Measurements from ENCODE around the gene WFDC13. TPM values are rescaled to one million over a fixed set of nuclear protein-coding genes. Genes with fewer than 3 reads are reported as not detected.

The WFDC13 gene
- polyA plus RNA-seq, 3 donors: not detected

GRCh38 chr20:45758096-45758495, 56.3 kb downstream of the WFDC13 start:
- Histone ChIP-seq H3K36me3 (replicated peaks in 1 of 2; ENCODE audit: control insufficient read depth in 1 of 2, insufficient read depth in 2 of 2, low read length in 2 of 2) (no peaks in the 10 kb centered on the region), H3K4me3 (replicated peaks in 1 of 3; ENCODE audit: low read depth in 2 of 3, low read length in 3 of 3) (no peak overlapping the region), H2AFZ (ENCODE audit: insufficient read depth, low read depth, low read length, poor library complexity, severe bottlenecking) (no peak overlapping the region), H3K4me2 (replicated peaks; ENCODE audit: extremely low read depth, low read length, poor library complexity, severe bottlenecking) (no peak overlapping the region), H3K4me1 (ENCODE audit: control insufficient read depth in 1 of 2, insufficient read depth in 2 of 2, low read length in 2 of 2) (no peaks in the 10 kb centered on the region), H3K9ac (ENCODE audit: insufficient read depth, low read length, poor library complexity, severe bottlenecking) (no peak overlapping the region), H3K79me2 (ENCODE audit: insufficient read depth, low read length) (no peaks in the 10 kb centered on the region), H3K9me3 (replicated peaks in 1 of 2; ENCODE audit: control insufficient read depth in 1 of 2, insufficient read depth in 1 of 2, low read length in 2 of 2) (peaks cover 0 to 3% of the 10 kb centered on the region in 2 donors), H4K20me1 (ENCODE audit: insufficient read depth, low read length) (no peaks in the 10 kb centered on the region), H3K27me3 (ENCODE audit: control insufficient read depth in 2 of 2, insufficient read depth in 2 of 2, low read length in 2 of 2) (no peaks in the 10 kb centered on the region), H3K27ac (ENCODE audit: low read depth in 1 of 2, low read length in 2 of 2) (no peak overlapping the region)
- intact Hi-C loops (cut with micrococcal nuclease): no loop called here
- Mint-ChIP-seq H3K4me3 (no peak overlapping the region), H3K27ac (no peak overlapping the region), H3K36me3 (no peaks in the 10 kb centered on the region), H3K4me1 (no peaks in the 10 kb centered on the region), H3K27me3 (ENCODE audit: low read depth in 3 of 3) (peaks cover 3 to 16% (median 5%) of the 10 kb centered on the region in 3 donors), H3K9me3 (peaks cover 0 to 6% (median 4%) of the 10 kb centered on the region in 7 donors)
- TF ChIP-seq CTCF (IDR thresholded peaks at IDR 0.05): no peak
- no peak for DNase-seq
- WGBS (ENCODE audit: insufficient coverage): 95% methylated on average over 4 of the region's 4 CpGs

Small RNA genes lying within 50 kb of the gene (small RNA-seq; reads per million reads assigned to genes)
- gene MIR3617 (ENCODE audit: insufficient read length, low read depth) (not detected), gene SPINT5P (ENCODE audit: insufficient read length, low read depth) (not detected)

Other genes starting within 250 kb of the WFDC13 start
- not detected for gene WFDC2, start 232.3 kb upstream of the WFDC13 start, polyA plus RNA-seq
- gene SPINT3, start 186.4 kb upstream of the WFDC13 start, polyA plus RNA-seq: not detected
- gene WFDC6, start 162.6 kb upstream of the WFDC13 start, polyA plus RNA-seq: not detected
- gene EPPIN, start 154.6 kb upstream of the WFDC13 start, polyA plus RNA-seq: not detected
- not detected for gene WFDC8, start 122.8 kb upstream of the WFDC13 start, polyA plus RNA-seq
- not detected for gene WFDC10A, start 72.3 kb upstream of the WFDC13 start, polyA plus RNA-seq
- gene WFDC9, start 70.8 kb upstream of the WFDC13 start, polyA plus RNA-seq: not detected
- not detected for gene WFDC11, start 31.8 kb upstream of the WFDC13 start, polyA plus RNA-seq
- not detected for gene WFDC10B, start 3.0 kb downstream of the WFDC13 start, polyA plus RNA-seq
- gene SPINT4, start 20.3 kb downstream of the WFDC13 start, polyA plus RNA-seq: not detected
- gene WFDC3, start 89.8 kb downstream of the WFDC13 start, polyA plus RNA-seq: under 1 TPM in 2 of 3 donors, not detected in 1; 0.12 to 0.73 TPM
- gene DNTTIP1, start 89.9 kb downstream of the WFDC13 start, polyA plus RNA-seq: 100 to 1,000 TPM in 2 of 3 donors, 10 to 100 TPM in 1; 68.5 to 158 (median 144) TPM
- gene UBE2C, start 110.6 kb downstream of the WFDC13 start, polyA plus RNA-seq: under 1 TPM in 2 of 3 donors, not detected in 1; 0.15 to 0.58 TPM
- 1 to 10 TPM in 2 of 3 donors, under 1 TPM in 1; 0.71 to 1.2 (median 1.0) TPM for gene TNNC2, start 125.3 kb downstream of the WFDC13 start, polyA plus RNA-seq
- gene SNX21, start 131.8 kb downstream of the WFDC13 start, polyA plus RNA-seq: 10 to 100 TPM; 11.2 to 16.9 (median 12.7) TPM
- gene ACOT8, start 155.4 kb downstream of the WFDC13 start, polyA plus RNA-seq: 10 to 100 TPM; 40.9 to 52.4 (median 44.6) TPM
- 1 to 10 TPM in 1 of 3 donors, under 1 TPM in 2; 0.29 to 1.5 (median 0.64) TPM for gene ZSWIM3, start 155.6 kb downstream of the WFDC13 start, polyA plus RNA-seq
- gene ZSWIM1, start 179.2 kb downstream of the WFDC13 start, polyA plus RNA-seq: 1 to 10 TPM; 2.5 to 2.6 (median 2.5) TPM
- under 1 TPM in 1 of 3 donors, not detected in 2; 0.76 TPM for gene SPATA25, start 185.6 kb downstream of the WFDC13 start, polyA plus RNA-seq
- gene NEURL2, start 189.2 kb downstream of the WFDC13 start, polyA plus RNA-seq: 1 to 10 TPM in 1 of 3 donors, under 1 TPM in 1, not detected in 1; 0.14 to 1.1 TPM
- gene CTSA, start 189.3 kb downstream of the WFDC13 start, polyA plus RNA-seq: 100 to 1,000 TPM; 279 to 489 (median 366) TPM
- gene PLTP, start 210.1 kb downstream of the WFDC13 start, polyA plus RNA-seq: 1 to 10 TPM; 1.6 to 3.0 (median 2.9) TPM
- 10 to 100 TPM; 41.0 to 54.9 (median 50.4) TPM for gene PCIF1, start 232.6 kb downstream of the WFDC13 start, polyA plus RNA-seq

Measured in CD14-positive monocyte (primary cell).